A549 (cell line): Measurements from ENCODE around the gene NOBOX.

Experiments used
- BHLHE40 ChIP-seq: IDR thresholded peaks from 2 replicates; pipeline ENCODE4 v1.6.1; 2012; ENCODE audit warnings: low read depth, low read length, inconsistent platforms
- CBX2 ChIP-seq: fragments of 200-600 bp; sonication (generic); IDR thresholded peaks from 2 replicates; pipeline ENCODE4 v1.6.1; 2016; ENCODE audit warnings: low read depth, mild to moderate bottlenecking, borderline replicate concordance
- CHD2 ChIP-seq: fragments of 150-350 bp; IDR thresholded peaks from 2 replicates; pipeline ENCODE4 v1.6.1; 2014; ENCODE audit warnings: low read length; ENCODE audit not compliant: partially characterized antibody
- EP300 ChIP-seq, 2 experiments: fragments of >200 bp; sonication (Bioruptor Twin); formaldehyde crosslinking; IDR thresholded peaks; 2 replicates in 1 of 2; 3 replicates in 1 of 2; pipeline ENCODE4 v1.6.1; 2016 to 2017
- HDAC2 ChIP-seq: fragments of 200-600 bp; sonication (generic); IDR thresholded peaks from 2 replicates; pipeline ENCODE4 v1.6.1; 2016
- KDM1A ChIP-seq: fragments of 200-600 bp; sonication (generic); IDR thresholded peaks from 2 replicates; pipeline ENCODE4 v1.6.1; 2016; ENCODE audit warnings: low read depth, mild to moderate bottlenecking
- MYC ChIP-seq: IDR thresholded peaks from 2 replicates; pipeline ENCODE4 v1.6.1; 2012; ENCODE audit warnings: mild to moderate bottlenecking, inconsistent platforms, low read length, improper control_type of control experiment, borderline replicate concordance
- POLR2A ChIP-seq: IDR thresholded peaks from 2 replicates; pipeline ENCODE4 v1.6.1; 2012; ENCODE audit warnings: mild to moderate bottlenecking, low read length
- RNF2 ChIP-seq: fragments of 200-600 bp; sonication (generic); IDR thresholded peaks from 2 replicates; pipeline ENCODE4 v1.6.1; 2016; ENCODE audit warnings: low read depth, mild to moderate bottlenecking, antibody characterized with exemption, moderate library complexity, borderline replicate concordance
- SMC3 ChIP-seq: fragments of >200 bp; sonication (Bioruptor Twin); formaldehyde crosslinking; IDR thresholded peaks from 3 replicates; pipeline ENCODE4 v1.6.1; 2018; ENCODE audit warnings: inconsistent platforms
- TF ChIP-seq, protein P1 (sequence below): fragments of >200 bp; sonication (Bioruptor Twin); formaldehyde crosslinking; IDR thresholded peaks from 3 replicates; pipeline ENCODE4 v1.5.1; 2016

- TF ChIP-seq KDM1A: no peak
- TF ChIP-seq POLR2A: no peak
- TF ChIP-seq, protein P1, sequence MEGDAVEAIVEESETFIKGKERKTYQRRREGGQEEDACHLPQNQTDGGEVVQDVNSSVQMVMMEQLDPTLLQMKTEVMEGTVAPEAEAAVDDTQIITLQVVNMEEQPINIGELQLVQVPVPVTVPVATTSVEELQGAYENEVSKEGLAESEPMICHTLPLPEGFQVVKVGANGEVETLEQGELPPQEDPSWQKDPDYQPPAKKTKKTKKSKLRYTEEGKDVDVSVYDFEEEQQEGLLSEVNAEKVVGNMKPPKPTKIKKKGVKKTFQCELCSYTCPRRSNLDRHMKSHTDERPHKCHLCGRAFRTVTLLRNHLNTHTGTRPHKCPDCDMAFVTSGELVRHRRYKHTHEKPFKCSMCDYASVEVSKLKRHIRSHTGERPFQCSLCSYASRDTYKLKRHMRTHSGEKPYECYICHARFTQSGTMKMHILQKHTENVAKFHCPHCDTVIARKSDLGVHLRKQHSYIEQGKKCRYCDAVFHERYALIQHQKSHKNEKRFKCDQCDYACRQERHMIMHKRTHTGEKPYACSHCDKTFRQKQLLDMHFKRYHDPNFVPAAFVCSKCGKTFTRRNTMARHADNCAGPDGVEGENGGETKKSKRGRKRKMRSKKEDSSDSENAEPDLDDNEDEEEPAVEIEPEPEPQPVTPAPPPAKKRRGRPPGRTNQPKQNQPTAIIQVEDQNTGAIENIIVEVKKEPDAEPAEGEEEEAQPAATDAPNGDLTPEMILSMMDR: no peak
- no peak for TF ChIP-seq SMC3
- no peak for TF ChIP-seq BHLHE40
- TF ChIP-seq HDAC2: no peak
- no peak for TF ChIP-seq CHD2
- TF ChIP-seq EP300 (IDR thresholded peaks at IDR 0.05): no peak
- TF ChIP-seq MYC: no peak
- no peak for TF ChIP-seq CBX2
- no peak for TF ChIP-seq RNF2
Measured at GRCh38 chr7:144404946-144405345, 1.5 kb upstream of the NOBOX start.
